Heart right ventricle (tissue), 16 donors: ENCODE results near the gene FEN1. TPM values are rescaled to one million over a fixed set of nuclear protein-coding genes. Genes with fewer than 3 reads are reported as not detected.

Experiments used
- ATAC-seq, 8 donors: fragments of 200-7000 bp; cut with Tn5 transposase; one replicate each; pipeline ENCODE4 v1.9.1; 2020; ENCODE audit warnings: mild to moderate bottlenecking in 8 of 8, moderate library complexity in 8 of 8, moderate number of reproducible peaks in 1 of 8
- DNase-seq, 2 donors: peaks; one replicate each; pipeline ENCODE4 v3.0.0-alpha.2; 2020
- H3K27ac ChIP-seq, 10 donors: fragments of 200-600 bp; sonication (generic) in 2 of 10; one replicate each; pipeline versions ENCODE4 v1.5.0 to v1.8.0; 2020 to 2022; ENCODE audit warnings: mild to moderate bottlenecking in 3 of 10
- H3K27me3 ChIP-seq, 7 donors: fragments of 200-600 bp; one replicate each; pipeline ENCODE4 v1.8.0; 2021 to 2022; ENCODE audit warnings: mild to moderate bottlenecking in 2 of 7
- H3K36me3 ChIP-seq, 9 donors: fragments of 200-600 bp; sonication (generic) in 1 of 9; one replicate each; pipeline versions ENCODE4 v1.5.0 to v1.8.0; 2020 to 2022; ENCODE audit warnings: mild to moderate bottlenecking in 2 of 9
- H3K4me1 ChIP-seq, 9 donors: fragments of 200-600 bp; sonication (generic) in 1 of 9; one replicate each; pipeline versions ENCODE4 v1.5.0 to v1.8.0; 2020 to 2022; ENCODE audit warnings: mild to moderate bottlenecking in 4 of 9
- H3K4me3 ChIP-seq, 10 donors: fragments of 200-600 bp; sonication (generic) in 2 of 10; one replicate each; pipeline versions ENCODE4 v1.5.0 to v1.8.0; 2020 to 2022; ENCODE audit warnings: mild to moderate bottlenecking in 7 of 10, moderate library complexity in 2 of 10
- H3K9me3 ChIP-seq, 11 donors: fragments of 200-600 bp in 10 of 11; sonication (generic) in 2 of 11; one replicate each; pipeline versions ENCODE4 v1.5.0 to v1.8.0; 2013 to 2022; ENCODE audit warnings: mild to moderate bottlenecking in 2 of 11, control low read depth in 1 of 11, moderate library complexity in 1 of 11
- WGBS, 2 donors: extraction: QIAGEN DNeasy Blood & Tissue Kit; methylation state at CpG; one replicate each; pipeline ENCODE4 v1.1.7; 2013; ENCODE audit warnings: inconsistent platforms in 1 of 2; 5-methylcytosine and 5-hydroxymethylcytosine counted together
- intact Hi-C, 10 donors: fragments of 100-400 bp; cut with DNase I; formaldehyde crosslinking; loops; one replicate each; pipeline versions ENCODE4 v1.11.1 to v1.14.2; 2022
- long read RNA-seq, 3 donors: library from polyadenylated mRNA; unstranded; transcript quantifications; one replicate each; pipeline ENCODE4 v2.0.0, GENCODE V29; 2020 to 2021
- polyA plus RNA-seq, 2 donors: library from polyadenylated mRNA; stranded (reverse); fragments of 200-250 nt; gene quantifications; one replicate each; pipeline ENCODE4 v1.2.3, GENCODE V29; 2013
- total RNA-seq, 10 donors: library from RNA; stranded (reverse); fragmentation: NEBNext Ultra II Directional in 3 of 10; extraction: Animal tissue kit (Norgen Biotek cat#: 25700) in 3 of 10; gene quantifications; one replicate each; pipeline versions ENCODE4 v1.2.1 to v1.2.4, GENCODE V29; 2021 to 2023
- TF ChIP-seq, protein P1 (sequence below), 9 donors: fragments of 200-600 bp; sonication (generic) in 2 of 9; IDR thresholded peaks; one replicate each; pipeline versions ENCODE4 v1.5.0 to v1.8.0; 2021 to 2022; ENCODE audit warnings: antibody characterized with exemption in 9 of 9, mild to moderate bottlenecking in 5 of 9, moderate library complexity in 1 of 9
- donor health status: Arrhythmogenic right ventricular cardiomyopathy.
- donor health status: ischemic (EF 13 %, LVEDD 7.1; RV severe dilation, severe dysfunction).
- donor health status: healthy with polysubstance abuse.
- donor health status: DM: no; HTN: yes; CAD: no.
- donor health status: DM: no; HTN: no; CAD: no.
- donor health status: ischemic (EF 25% LVEDD 6.9; RV normal size, moderate dysfunction).
- donor health status: ischemic (EF 25% LVEDD 5.7; RV mildly dilated, moderate dysfunction).
- donor health status: healthy.
- donor health status: DM: yes; HTN: yes; CAD: no.
- donor health status: Ischemic cardiomyopathy.
- donor health status: ischemic (EF 35%, LVEDD 5.7; RV mildly dilated, moderate dysfunction).
- donor health status: nonischemic (EF 11% LVEDD 7.7; RV severe dilation, severe dysfunction).
- donor health status: DM: yes; HTN: yes; CAD: no.
- donor health status: PGD.
- donor health status: ischemic (EF 29% LVEDD 5.4; RV normal size, mild dysfunction).
- donor health status: nonischemic (EF 23%, LVEDD 6.1; RV moderate dilation, normal function).

FEN1 gene, protein sequence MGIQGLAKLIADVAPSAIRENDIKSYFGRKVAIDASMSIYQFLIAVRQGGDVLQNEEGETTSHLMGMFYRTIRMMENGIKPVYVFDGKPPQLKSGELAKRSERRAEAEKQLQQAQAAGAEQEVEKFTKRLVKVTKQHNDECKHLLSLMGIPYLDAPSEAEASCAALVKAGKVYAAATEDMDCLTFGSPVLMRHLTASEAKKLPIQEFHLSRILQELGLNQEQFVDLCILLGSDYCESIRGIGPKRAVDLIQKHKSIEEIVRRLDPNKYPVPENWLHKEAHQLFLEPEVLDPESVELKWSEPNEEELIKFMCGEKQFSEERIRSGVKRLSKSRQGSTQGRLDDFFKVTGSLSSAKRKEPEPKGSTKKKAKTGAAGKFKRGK
- total RNA-seq (1 to 10 TPM; 3.7 to 8.6 (median 6.2) TPM), polyA plus RNA-seq (1 to 10 TPM; 2.1 to 8.8 TPM)
- long read RNA-seq, donor 1, transcript FEN1-201 (2 exons, 2,296 nt), result major isoform, 10 of 11 reads
- long read RNA-seq, donor 1, partial matches to known transcripts, result 0 of 11 reads
- long read RNA-seq, donor 1, other reads (novel, unspliced or antisense), result 1 of 11 reads
- long read RNA-seq, donor 2, transcript FEN1-201 (2 exons, 2,296 nt), result major isoform, 14 of 14 reads
- long read RNA-seq, donor 2, partial matches to known transcripts, result 0 of 14 reads
- long read RNA-seq, donor 2, other reads (novel, unspliced or antisense), result 0 of 14 reads
- long read RNA-seq, donor 3, transcript FEN1-201 (2 exons, 2,296 nt), result major isoform, 58 of 58 reads
- long read RNA-seq, donor 3, partial matches to known transcripts, result 0 of 58 reads
- long read RNA-seq, donor 3, other reads (novel, unspliced or antisense), result 0 of 58 reads

DNA sequence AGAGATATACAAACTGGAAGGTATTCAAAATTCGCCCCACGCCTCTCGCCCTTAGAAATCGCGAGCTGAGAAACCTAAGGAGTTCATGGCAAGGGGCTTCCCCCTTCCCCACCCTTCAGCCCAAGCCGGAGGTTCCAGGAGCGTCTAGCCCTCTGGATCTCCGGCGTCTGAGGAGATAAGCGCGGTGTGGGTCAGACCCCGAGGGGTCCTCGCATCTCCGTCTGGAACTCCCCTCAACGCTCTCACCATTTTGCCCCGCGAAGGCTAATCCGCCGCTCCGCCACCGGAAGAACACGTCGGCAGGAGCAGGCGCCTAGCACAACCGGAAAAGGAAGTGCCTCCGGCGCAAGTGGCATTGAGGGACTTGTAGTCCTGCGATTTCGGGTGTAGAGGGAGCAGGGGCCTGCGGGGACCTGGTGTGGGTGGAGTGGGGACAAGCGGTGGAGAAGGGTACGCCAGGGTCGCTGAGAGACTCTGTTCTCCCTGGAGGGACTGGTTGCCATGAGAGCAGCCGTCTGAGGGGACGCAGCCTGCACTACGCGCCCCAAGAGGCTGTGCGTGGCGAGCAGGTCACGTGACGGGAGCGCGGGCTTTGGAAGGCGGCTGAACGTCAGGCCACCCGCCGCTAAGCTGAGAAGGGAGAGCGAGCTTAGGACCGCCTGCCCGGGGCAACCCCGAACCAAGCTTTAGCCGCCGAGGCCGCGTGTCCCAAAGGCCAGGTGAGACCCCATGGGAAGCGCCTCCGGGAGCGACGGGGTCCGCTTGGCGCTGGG lies at the start of gene FEN1, which contains the start of gene TMEM258:
TSS of gene FEN1 (plus strand) at position 602 of the 773 bp plus-strand sequence. CDS start 2,451 bp downstream, outside the sequence.
TSS of gene TMEM258 (minus strand) at position 290 of the 773 bp plus-strand sequence. CDS start at position 249, 41 bp downstream.
- Histone ChIP-seq H3K4me1 (peaks cover 4 to 34% (median 21%) of the 10 kb centered on the region in 9 donors), H3K4me3 (peak within 1 kb of the TSS; percentile 65 to 90 (median 78)), H3K36me3 (peaks cover 0 to 55% (median 16%) of the 10 kb centered on the region in 9 donors), H3K9me3 (no peaks in the 10 kb centered on the region), H3K27ac (peak within 1 kb of the TSS; percentile 89 to 98 (median 96)), H3K27me3 (no peaks in the 10 kb centered on the region)
- 0% methylated on average over 61 of the region's 61 CpGs for WGBS, 2 donors
- peak; percentile 87 to 89 for DNase-seq
- ATAC-seq, result peak; percentile 91 to 97 (median 94)
- TF ChIP-seq, protein P1, sequence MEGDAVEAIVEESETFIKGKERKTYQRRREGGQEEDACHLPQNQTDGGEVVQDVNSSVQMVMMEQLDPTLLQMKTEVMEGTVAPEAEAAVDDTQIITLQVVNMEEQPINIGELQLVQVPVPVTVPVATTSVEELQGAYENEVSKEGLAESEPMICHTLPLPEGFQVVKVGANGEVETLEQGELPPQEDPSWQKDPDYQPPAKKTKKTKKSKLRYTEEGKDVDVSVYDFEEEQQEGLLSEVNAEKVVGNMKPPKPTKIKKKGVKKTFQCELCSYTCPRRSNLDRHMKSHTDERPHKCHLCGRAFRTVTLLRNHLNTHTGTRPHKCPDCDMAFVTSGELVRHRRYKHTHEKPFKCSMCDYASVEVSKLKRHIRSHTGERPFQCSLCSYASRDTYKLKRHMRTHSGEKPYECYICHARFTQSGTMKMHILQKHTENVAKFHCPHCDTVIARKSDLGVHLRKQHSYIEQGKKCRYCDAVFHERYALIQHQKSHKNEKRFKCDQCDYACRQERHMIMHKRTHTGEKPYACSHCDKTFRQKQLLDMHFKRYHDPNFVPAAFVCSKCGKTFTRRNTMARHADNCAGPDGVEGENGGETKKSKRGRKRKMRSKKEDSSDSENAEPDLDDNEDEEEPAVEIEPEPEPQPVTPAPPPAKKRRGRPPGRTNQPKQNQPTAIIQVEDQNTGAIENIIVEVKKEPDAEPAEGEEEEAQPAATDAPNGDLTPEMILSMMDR (IDR thresholded peaks at IDR 0.05), result peak in 1 of 9 donors; percentile 14
- intact Hi-C loops, result loop anchor here in 3 of 10 donors (5.0 to 10.0 kb wide), 4 partner anchors 152 to 522 kb away; partner anchors contain the start of gene BEST1 (in 1 of the 3)

- DNase-seq (no peak), ATAC-seq (no peak)
- H3K27me3 ChIP-seq, result no peaks in the 10 kb centered on the region
- no peaks in the 10 kb centered on the region for H3K9me3 ChIP-seq
- TF ChIP-seq, protein P1 (IDR thresholded peaks at IDR 0.05), result no peak
- H3K36me3 ChIP-seq, result peaks cover 0 to 49% (median 8%) of the 10 kb centered on the region in 9 donors
- no peak overlapping the region for H3K27ac ChIP-seq
- H3K4me3 ChIP-seq, result no peak overlapping the region
- 90 to 92% methylated on average over 41 to 42 of the region's 42 CpGs for WGBS, 2 donors
- intact Hi-C loops, result no loop called here
- H3K4me1 ChIP-seq, result peaks cover 0 to 12% (median 5%) of the 10 kb centered on the region in 9 donors
Observed at GRCh38 chr11:61743486-61744095, 49.1 kb upstream of the FEN1 start.

DNA sequence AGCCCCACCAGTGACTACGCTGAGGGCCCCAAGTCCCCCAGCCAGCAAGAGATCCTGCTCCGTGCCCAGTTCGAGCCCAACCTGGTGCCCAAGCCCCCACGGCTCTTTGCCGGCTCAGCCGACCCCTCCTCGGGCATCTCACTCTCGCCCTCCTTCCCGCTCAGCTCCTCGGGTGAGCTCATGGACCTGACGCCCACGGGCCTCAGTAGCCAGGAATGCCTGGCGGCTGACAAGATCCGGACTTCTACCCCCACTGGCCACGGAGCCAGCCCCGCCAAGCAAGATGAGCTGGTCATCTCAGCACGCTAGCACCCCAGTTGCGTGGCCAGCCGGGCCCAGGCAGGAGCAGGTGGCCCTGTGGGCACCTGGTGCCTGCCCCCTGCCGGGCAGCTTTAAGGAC lies 48.5 kb upstream of the FEN1 start:
- intact Hi-C loops, result no loop called here
- no peaks in the 10 kb centered on the region for H3K9me3 ChIP-seq
- ATAC-seq (no peak), DNase-seq (no peak)
- WGBS, 2 donors, result 89 to 90% methylated on average over 20 of the region's 20 CpGs
- TF ChIP-seq, protein P1 (IDR thresholded peaks at IDR 0.05), result no peak
- no peak overlapping the region for H3K27ac ChIP-seq
- H3K27me3 ChIP-seq, result no peaks in the 10 kb centered on the region
- no peak overlapping the region for H3K4me3 ChIP-seq
- H3K36me3 ChIP-seq, result peaks cover 0 to 46% (median 8%) of the 10 kb centered on the region in 9 donors
- peaks cover 0 to 12% (median 5%) of the 10 kb centered on the region in 9 donors for H3K4me1 ChIP-seq
